Peyer's patch (tissue), 4 donors: ENCODE measurements around the gene NARF.

Source experiments
- POLR2A ChIP-seq, 2 donors: fragments of 450-650 bp; IDR thresholded peaks; one replicate each; pipeline ENCODE4 v1.5.1; 2017; ENCODE audit warnings: antibody characterized with exemption in 2 of 2, mild to moderate bottlenecking in 2 of 2, moderate library complexity in 2 of 2
- TF ChIP-seq, protein P1 (sequence below), 6 experiments: fragments of 450-650 bp in 4 of 6; fragments of 200-600 bp in 2 of 6; sonication (generic) in 1 of 6; IDR thresholded peaks; one replicate each; pipeline ENCODE4 v1.5.1; 2017 to 2019; ENCODE audit warnings: antibody characterized with exemption in 6 of 6, mild to moderate bottlenecking in 3 of 6, moderate library complexity in 1 of 6

DNA sequence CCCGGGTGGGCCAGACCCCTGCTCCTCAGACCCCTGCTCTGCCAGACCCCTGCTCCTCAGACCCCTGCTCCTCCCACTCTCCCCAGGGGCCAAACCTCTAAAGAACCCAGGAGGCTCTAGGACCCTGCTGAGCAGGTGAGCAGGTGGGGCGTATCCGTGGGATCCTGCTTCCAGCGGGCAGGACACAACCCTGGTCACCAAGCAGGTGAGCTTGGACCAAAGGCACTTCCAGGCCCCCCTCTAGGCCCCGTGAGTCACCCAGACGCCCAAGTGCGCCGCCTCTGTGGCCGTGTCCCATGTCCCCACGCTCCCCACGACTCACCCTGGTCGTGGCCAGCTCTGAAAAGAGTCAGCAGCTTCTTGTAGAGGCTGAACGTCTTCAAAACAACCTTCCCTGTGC lies 13.0 kb upstream of the NARF start:
- TF ChIP-seq, protein P1, sequence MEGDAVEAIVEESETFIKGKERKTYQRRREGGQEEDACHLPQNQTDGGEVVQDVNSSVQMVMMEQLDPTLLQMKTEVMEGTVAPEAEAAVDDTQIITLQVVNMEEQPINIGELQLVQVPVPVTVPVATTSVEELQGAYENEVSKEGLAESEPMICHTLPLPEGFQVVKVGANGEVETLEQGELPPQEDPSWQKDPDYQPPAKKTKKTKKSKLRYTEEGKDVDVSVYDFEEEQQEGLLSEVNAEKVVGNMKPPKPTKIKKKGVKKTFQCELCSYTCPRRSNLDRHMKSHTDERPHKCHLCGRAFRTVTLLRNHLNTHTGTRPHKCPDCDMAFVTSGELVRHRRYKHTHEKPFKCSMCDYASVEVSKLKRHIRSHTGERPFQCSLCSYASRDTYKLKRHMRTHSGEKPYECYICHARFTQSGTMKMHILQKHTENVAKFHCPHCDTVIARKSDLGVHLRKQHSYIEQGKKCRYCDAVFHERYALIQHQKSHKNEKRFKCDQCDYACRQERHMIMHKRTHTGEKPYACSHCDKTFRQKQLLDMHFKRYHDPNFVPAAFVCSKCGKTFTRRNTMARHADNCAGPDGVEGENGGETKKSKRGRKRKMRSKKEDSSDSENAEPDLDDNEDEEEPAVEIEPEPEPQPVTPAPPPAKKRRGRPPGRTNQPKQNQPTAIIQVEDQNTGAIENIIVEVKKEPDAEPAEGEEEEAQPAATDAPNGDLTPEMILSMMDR (IDR thresholded peaks at IDR 0.05) = no peak
- no peak for TF ChIP-seq POLR2A (IDR thresholded peaks at IDR 0.05)
